Epithelial cell of proximal tubule (primary cell): ENCODE measurements around the gene HS3ST5. TPM values are rescaled to one million over a fixed set of nuclear protein-coding genes. Genes with fewer than 3 reads are reported as not detected.

Source experiments
- DNase-seq: peaks from one replicate; pipeline ENCODE4 v3.0.0-alpha.2; 2011; ENCODE audit warnings: low read depth
- H3K4me3 ChIP-seq: 2 replicates; pipeline ENCODE4 v1.5.1; 2011; ENCODE audit warnings: low read depth, mild to moderate bottlenecking, low read length
- total RNA-seq: library from RNA; depleted of rRNA; stranded (reverse); fragments of >200 nt; gene quantifications from 2 replicates; pipeline ENCODE4 v1.2.3, GENCODE V29; 2015
- TF ChIP-seq, protein P1 (sequence below): conservative IDR thresholded peaks from 2 replicates; pipeline ENCODE4 v1.5.1; 2012; ENCODE audit warnings: low read depth, mild to moderate bottlenecking, low read length

The HS3ST5 gene
- total RNA-seq, 1 donor from 2014 or later, result 0.17 TPM

- no peak overlapping the region for H3K4me3 ChIP-seq
- DNase-seq, result no peak
- TF ChIP-seq, protein P1, sequence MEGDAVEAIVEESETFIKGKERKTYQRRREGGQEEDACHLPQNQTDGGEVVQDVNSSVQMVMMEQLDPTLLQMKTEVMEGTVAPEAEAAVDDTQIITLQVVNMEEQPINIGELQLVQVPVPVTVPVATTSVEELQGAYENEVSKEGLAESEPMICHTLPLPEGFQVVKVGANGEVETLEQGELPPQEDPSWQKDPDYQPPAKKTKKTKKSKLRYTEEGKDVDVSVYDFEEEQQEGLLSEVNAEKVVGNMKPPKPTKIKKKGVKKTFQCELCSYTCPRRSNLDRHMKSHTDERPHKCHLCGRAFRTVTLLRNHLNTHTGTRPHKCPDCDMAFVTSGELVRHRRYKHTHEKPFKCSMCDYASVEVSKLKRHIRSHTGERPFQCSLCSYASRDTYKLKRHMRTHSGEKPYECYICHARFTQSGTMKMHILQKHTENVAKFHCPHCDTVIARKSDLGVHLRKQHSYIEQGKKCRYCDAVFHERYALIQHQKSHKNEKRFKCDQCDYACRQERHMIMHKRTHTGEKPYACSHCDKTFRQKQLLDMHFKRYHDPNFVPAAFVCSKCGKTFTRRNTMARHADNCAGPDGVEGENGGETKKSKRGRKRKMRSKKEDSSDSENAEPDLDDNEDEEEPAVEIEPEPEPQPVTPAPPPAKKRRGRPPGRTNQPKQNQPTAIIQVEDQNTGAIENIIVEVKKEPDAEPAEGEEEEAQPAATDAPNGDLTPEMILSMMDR, result no peak
Observed at GRCh38 chr6:114355300-114355699, 12.5 kb upstream of the HS3ST5 start.

DNA sequence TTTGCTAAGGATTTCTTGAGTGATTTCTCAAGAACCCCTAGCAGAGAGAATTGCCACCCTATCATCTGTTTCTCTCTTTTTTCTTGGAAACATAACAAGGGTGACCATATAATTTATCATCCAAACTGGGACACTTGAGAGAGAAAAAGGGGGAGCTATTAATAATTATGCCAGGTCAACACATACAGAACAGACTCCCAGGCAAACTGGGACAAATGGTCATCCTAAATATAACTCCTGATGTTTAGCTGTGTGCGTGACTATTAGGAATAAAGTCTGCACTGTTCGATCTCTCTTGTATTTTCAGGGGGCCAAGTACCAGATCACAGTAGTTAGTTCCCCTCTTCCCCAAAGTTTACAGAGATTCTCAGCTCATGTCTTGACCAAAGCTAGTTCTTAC lies 11.7 kb upstream of the HS3ST5 start:
- no peak overlapping the region for H3K4me3 ChIP-seq
- TF ChIP-seq, protein P1, result no peak
- no peak for DNase-seq

DNA sequence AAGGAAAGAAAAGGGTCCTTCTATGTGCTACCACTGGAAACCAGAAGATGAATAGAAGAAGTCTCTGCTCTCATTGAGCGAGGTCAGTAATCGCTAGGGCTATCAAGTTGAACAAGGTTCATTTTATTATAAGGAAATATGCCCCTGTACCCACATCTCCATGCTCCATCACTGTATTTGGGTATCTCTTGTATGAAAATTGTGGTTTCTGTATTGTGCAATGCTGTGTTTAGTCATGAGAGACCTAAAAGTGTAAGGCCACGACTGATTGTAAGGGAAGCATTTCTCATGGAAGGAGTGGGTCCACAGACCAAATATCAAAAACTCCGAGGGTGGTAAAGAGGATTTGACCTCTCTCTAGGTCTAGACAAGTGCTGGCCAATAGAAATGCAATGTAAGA lies 3.6 kb upstream of the HS3ST5 start:
- H3K4me3 ChIP-seq, result no peak overlapping the region
- DNase-seq, result no peak
- TF ChIP-seq, protein P1, result no peak

GRCh38 chr6:114344971-114345275 lies 2.1 kb upstream of the HS3ST5 start:
- TF ChIP-seq, protein P1, result no peak
- no peak for DNase-seq
- no peak overlapping the region for H3K4me3 ChIP-seq

DNA sequence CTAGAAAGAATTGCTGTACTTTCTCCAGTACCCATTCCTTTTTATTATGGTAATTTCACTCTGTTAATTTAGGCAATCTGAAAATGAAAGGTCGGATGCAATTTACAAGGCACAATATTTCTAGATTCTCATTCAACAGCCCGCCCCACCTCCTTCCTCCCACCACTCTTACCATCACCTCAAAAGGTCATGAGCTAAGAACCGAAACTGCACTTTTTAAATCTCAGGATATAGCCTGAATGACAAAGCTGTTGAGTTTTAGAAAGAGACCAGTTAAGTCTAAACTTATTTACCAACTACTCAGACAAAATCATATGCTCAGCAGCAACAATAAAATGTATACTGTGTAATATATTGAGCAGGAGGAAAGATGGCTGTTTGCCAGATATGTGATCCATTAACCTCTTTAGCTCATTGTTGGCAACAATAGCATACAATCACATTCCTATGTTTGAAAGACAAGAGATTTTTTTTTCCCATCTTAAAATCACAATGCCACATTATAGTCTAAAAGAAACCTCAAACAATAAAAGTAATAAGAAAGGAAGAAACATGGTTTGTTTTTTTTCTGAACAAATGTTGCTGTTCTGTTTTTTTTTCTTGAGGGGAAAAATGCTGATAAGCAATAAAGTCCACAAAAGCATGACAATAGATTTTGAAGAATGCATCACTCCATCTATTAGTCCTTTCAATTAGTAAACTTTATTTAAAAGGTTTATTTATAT lies 1.6 kb upstream of the HS3ST5 start:
- H3K4me3 ChIP-seq, result no peak overlapping the region
- TF ChIP-seq, protein P1, result no peak
- DNase-seq, result no peak

DNA sequence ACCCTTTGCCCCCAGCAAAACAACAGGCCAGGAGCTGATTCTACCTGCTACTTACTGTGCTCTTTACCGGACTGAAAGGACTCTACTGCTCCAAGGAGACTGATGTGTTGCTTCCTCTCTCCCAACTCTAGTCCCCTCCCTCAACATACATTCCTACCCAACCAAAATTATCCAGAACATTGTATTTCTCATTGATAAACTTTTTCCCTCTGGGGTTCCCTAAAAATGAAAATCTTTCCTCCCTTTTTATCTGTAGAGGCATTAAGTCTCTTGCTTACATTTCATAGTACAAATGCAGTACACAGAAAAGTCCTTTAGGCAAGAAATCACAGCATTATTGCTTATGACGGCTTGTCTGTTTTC lies 940 bp upstream of the HS3ST5 start:
- H3K4me3 ChIP-seq, result peak overlapping the region; percentile 57
- TF ChIP-seq, protein P1, result no peak
- no peak for DNase-seq

GRCh38 chr6:114342086-114342825 lies 567 bp downstream of the HS3ST5 start:
- peak overlapping the region; percentile 57 for H3K4me3 ChIP-seq
- TF ChIP-seq, protein P1, result no peak
- no peak for DNase-seq
